ENCODE data around the gene EZR.

Gene EZR

DNA sequence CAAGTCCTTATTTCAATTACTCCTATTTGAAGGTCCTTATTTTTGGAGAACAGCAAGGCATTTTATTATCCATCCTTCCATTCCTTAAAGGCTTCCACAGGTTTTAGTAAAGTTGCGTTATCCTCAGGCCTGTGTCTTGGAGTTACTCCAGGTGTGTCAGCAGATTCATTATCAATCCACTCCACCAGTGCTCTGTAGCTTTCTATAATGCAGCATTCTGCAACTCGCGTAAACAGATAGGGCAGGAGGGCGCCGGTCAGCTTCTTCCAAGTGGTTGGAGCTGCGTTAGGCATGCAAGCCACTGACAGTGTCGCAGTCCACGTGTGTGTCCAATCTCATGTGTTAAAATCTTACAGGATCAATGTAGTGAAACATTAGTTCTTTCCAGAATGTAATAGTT lies 93.5 kb downstream of the EZR start:
- DNase-seq (ENCODE audit: low read depth): no peak

DNA sequence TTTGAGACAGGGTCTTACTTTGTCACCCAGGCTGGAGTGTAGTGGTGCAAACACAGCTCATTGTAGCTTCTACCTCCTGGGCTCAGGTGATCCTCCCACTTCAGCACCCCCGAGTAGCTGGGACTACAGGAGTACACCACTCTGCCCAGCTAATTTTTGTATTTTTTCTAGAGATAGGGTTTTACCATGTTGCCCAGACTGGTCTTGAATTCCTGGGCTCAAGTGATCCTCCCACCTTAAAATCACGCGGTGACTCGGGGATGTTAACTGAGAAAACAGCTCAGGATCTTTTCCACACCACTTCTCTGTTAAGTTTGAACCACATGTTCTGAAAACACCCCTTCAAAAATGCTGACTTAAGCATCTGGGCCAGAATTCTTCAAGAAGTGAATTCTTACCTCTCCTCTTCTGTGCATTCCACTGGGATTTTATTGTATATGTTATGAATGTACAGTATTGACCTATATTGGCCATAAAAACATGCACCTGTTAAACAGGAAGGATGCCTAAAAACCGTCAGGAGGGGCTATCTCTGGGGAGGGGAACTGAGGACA lies 96.9 kb downstream of the EZR start:
- DNase-seq (ENCODE audit: low read depth): no peak

DNA sequence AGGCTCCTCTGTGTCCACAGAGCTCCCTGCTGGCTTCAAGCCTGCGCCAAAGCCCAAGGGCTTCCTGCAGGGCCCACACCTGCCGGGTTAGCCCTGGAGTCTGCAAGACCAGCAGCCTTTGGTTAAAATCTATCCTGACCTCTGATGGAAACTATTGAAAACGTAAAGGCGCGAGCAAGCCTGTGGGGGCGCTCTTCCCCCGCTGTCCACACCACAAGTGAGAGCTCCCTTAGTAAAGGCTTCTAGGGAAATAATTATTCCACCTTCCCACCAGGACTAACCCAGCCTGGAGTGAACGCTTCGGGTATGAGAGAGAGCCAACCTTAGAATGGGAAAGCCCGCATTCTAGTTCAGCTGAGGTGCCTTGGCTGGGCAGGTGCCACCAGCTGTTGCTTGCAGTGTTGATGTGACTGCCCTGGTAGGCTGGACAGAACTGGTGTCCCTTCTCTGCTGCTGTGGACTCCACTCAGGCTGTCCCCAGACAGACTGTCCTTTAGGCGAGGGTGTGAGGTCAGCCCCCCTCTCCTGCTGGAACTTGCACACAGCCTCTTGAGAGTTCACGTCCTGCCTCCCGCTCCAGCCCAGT lies 100.6 kb downstream of the EZR start:
- DNase-seq (ENCODE audit: low read depth): no peak

DNA sequence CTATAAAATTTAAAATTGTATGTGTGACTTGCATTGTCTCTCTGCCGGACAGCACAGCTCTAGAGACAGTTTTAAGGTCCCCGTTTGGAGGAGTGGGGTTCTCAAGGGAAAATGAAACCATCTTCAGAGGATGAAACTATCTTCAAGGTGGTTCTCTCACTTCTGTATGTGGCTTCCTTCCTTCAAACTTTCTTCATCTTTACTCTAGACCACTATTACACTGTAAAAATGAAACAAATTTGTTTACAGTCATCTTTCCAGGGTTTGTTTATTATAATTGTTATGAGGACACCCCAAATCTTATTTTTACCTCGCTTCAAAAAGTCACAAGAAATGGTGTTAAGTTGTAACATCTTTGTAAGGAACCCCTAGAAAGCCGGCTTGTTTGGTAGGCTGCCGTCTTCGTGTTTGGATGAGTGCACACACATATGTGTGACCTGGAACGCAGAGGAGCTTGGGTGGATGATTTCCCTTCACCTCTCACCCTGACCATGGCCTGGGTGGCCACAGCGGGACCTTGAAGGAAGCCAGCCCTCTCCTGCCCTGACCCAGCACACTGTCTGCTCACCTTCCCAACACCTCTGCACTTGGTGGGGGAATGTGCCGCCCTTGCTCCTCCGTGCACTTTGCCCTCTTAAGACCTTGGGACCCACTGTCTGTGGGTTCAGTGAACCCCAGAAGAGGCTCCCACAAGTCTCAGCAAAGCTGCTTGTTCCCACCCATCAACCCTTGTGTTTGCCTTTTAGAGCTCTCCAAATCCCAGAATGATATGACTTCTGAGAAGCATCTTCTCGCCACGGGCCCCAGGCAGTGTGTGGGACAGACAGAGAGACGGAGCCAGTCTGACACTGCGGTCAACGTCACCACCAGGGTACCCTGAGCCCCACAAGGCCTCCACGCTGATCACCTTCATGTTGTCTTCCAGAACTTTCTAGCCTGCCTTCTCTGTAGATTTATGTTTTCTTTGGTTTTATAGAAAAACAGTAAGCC lies 101.5 kb downstream of the EZR start:
- no peak for DNase-seq (ENCODE audit: low read depth)

Data from stimulated activated CD4-positive, alpha-beta T cell treated with anti-CD3 and anti-CD28 coated beads, Interleukin-2, amount 100 ng/mL, for 4 hours (primary cell).